Mucosa of descending colon (tissue), 3 donors: ENCODE results near the gene CCL7. TPM values are rescaled to one million over a fixed set of nuclear protein-coding genes. Genes with fewer than 3 reads are reported as not detected.
"Not testable (repeated sequence)": the region's sequence is repeated elsewhere in the genome, so short reads cannot be mapped to it uniquely, and the experiment has no call there.

Experiments
- ATAC-seq: fragments of 200-7000 bp; cut with Tn5 transposase; one replicate; pipeline ENCODE4 v1.9.1; 2020; ENCODE audit warnings: mild to moderate bottlenecking, moderate library complexity
- DNase-seq, 3 donors: peaks; one replicate each; pipeline ENCODE4 v3.0.0-alpha.2; 2020
- H3K36me3 ChIP-seq: fragments of 200-600 bp; one replicate; pipeline ENCODE4 v1.8.0; 2021; ENCODE audit warnings: low read depth, mild to moderate bottlenecking
- H3K4me1 ChIP-seq: fragments of 200-600 bp; one replicate; pipeline ENCODE4 v1.8.0; 2021; ENCODE audit warnings: low read depth, mild to moderate bottlenecking
- H3K4me3 ChIP-seq: fragments of 200-600 bp; one replicate; pipeline ENCODE4 v1.8.0; 2021; ENCODE audit warnings: mild to moderate bottlenecking
- H3K9me3 ChIP-seq: fragments of 200-600 bp; one replicate; pipeline ENCODE4 v1.8.0; 2021; ENCODE audit warnings: mild to moderate bottlenecking
- CTCF ChIP-seq: fragments of 200-600 bp; IDR thresholded peaks from one replicate; pipeline ENCODE4 v1.8.0; 2022; ENCODE audit warnings: antibody characterized with exemption, mild to moderate bottlenecking
- intact Hi-C, 2 donors: fragments of 100-400 bp; cut with DNase I in 1 of 2; cut with micrococcal nuclease in 1 of 2; formaldehyde crosslinking; loops; one replicate each; pipeline versions ENCODE4 v1.11.0 to v1.11.1; 2022; cut with DNase I, micrococcal nuclease
- total RNA-seq, 3 donors: library from RNA; stranded (reverse); fragmentation: NEBNext Ultra II Directional in 2 of 3; extraction: Animal tissue kit (Norgen Biotek cat#: 25700) in 2 of 3; gene quantifications; one replicate each; pipeline versions ENCODE4 v1.2.1 to v1.2.4, GENCODE V29; 2021 to 2023
- donor health status: DM: no; HTN: no; CAD: no; lungs with moderate emphysema.
- donor health status: DM: no; HTN: no; CAD: no.
- donor health status: DM: no; HTN: yes; CAD: no.

CCL7 gene
- total RNA-seq, 3 donors from 2014 or later, result not detected

- Histone ChIP-seq H3K9me3 (peaks cover 6% of the 10 kb centered on the region), H3K4me3 (no peak overlapping the region), H3K4me1 (no peaks in the 10 kb centered on the region), H3K36me3 (no peaks in the 10 kb centered on the region)
- DNase-seq, result no peak
- intact Hi-C loops, result no loop called here
- TF ChIP-seq CTCF, result no peak
- no peak for ATAC-seq
Measured at GRCh38 chr17:34226011-34226743, 43.8 kb upstream of the CCL7 start.

GRCh38 chr17:34226744-34227034 lies 43.3 kb upstream of the CCL7 start:
- ATAC-seq (no peak), DNase-seq (no peak)
- no peaks in the 10 kb centered on the region for H3K36me3 ChIP-seq
- no peak for TF ChIP-seq CTCF
- intact Hi-C loops, result no loop called here
- H3K4me3 ChIP-seq, result no peak overlapping the region
- H3K4me1 ChIP-seq, result no peaks in the 10 kb centered on the region
- H3K9me3 ChIP-seq, result peaks cover 6% of the 10 kb centered on the region

- H3K9me3 ChIP-seq, ATAC-seq, H3K36me3 ChIP-seq, DNase-seq, H3K4me1 ChIP-seq, H3K4me3 ChIP-seq, intact Hi-C loops: not testable (repeated sequence)
Measured at GRCh38 chr17:34227293-34227692, 42.7 kb upstream of the CCL7 start.

- no peak overlapping the region for H3K4me3 ChIP-seq
- ATAC-seq, result no peak
- DNase-seq, result no peak
- no peak for TF ChIP-seq CTCF
- intact Hi-C loops, result no loop called here
- peaks cover 6% of the 10 kb centered on the region for H3K9me3 ChIP-seq
- no peaks in the 10 kb centered on the region for H3K4me1 ChIP-seq
- no peaks in the 10 kb centered on the region for H3K36me3 ChIP-seq
Measured at GRCh38 chr17:34227707-34228106, 42.3 kb upstream of the CCL7 start.

GRCh38 chr17:34228781-34229180 lies 41.2 kb upstream of the CCL7 start:
- no peak for DNase-seq
- intact Hi-C loops, result no loop called here
- peaks cover 6% of the 10 kb centered on the region for H3K9me3 ChIP-seq
- ATAC-seq, result no peak
- no peaks in the 10 kb centered on the region for H3K4me1 ChIP-seq
- no peak for TF ChIP-seq CTCF
- H3K4me3 ChIP-seq, result no peak overlapping the region
- H3K36me3 ChIP-seq, result no peaks in the 10 kb centered on the region

- Histone ChIP-seq H3K36me3 (no peaks in the 10 kb centered on the region), H3K9me3 (peaks cover 6% of the 10 kb centered on the region), H3K4me1 (no peaks in the 10 kb centered on the region), H3K4me3 (no peak overlapping the region)
- TF ChIP-seq CTCF, result no peak
- intact Hi-C loops, result no loop called here
- DNase-seq, result no peak
- no peak for ATAC-seq
Measured at GRCh38 chr17:34230342-34230741, 39.7 kb upstream of the CCL7 start.
